SK-MEL-5 (cell line): Measurements from ENCODE around the gene CAB39. TPM values are rescaled to one million over a fixed set of nuclear protein-coding genes. Genes with fewer than 3 reads are reported as not detected.

Experiments
- DNase-seq: peaks from one replicate; pipeline ENCODE4 v3.0.0-alpha.2; 2016; ENCODE audit warnings: low read depth, low spot score
- in situ Hi-C: cut with HindIII; loops from 2 replicates; pipeline ENCODE4 v1.10.0; 2016; ENCODE audit warnings: low sequenced_read_pairs, high pct_unique_total_duplicates, low pct_unique_long_range_greater_than_20kb
- total RNA-seq: library from RNA; depleted of rRNA; stranded (reverse); fragments of >200 nt; shearing (Covaris generic); gene quantifications from 2 replicates; pipeline ENCODE4 v1.2.3, GENCODE V29; 2014

CAB39 gene
- total RNA-seq, 1 experiment from 2014 or later: 41.2 TPM

DNA sequence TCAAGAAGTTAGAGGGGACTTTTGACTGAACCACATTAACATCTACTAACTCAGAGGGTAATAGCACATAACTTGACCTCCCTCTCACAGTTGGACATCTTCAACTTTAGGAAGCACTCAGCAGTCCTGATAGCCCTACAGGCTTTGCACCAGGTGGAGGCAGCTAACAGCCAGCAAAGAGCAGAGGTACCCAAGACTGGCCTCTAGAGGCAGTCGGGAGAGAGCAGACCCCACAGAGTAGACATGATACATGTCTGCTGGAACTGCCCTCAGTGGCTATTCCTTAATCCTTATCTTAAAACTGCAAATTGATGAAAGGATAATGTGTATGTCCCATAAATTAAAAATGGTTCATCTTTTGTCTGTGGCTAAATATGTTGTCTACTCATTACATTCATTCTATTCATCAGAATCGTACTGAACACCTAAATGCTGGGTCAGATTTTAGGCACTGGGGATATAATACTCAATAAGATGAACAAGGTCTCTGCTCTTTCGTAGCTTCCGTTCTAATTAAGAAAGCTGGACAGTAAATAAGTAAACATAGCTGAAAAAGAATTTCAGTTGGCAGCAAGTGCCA, 49.8 kb downstream of the CAB39 start:
- peak; percentile 66 for DNase-seq
- in situ Hi-C loops: no loop called here

DNA sequence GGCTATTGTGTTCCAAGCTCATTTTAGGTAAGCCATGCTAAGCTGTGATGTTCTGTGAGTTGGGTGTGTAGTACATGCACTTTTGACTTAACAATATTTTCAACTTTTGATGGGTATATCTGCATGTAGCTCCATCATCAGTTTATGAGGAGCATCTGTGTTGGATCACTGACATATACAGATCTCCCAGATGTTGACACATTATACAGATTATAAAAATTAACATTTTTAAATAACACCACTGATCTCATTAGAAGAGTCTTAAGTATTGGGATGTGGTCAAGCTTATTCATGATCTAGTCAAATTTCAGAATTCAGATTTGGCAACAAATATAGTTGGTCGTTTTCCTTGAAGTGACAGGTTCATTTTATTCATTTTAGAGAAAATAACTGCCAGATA, 51.7 kb downstream of the CAB39 start:
- no peak for DNase-seq
- in situ Hi-C loops: no loop called here

DNA sequence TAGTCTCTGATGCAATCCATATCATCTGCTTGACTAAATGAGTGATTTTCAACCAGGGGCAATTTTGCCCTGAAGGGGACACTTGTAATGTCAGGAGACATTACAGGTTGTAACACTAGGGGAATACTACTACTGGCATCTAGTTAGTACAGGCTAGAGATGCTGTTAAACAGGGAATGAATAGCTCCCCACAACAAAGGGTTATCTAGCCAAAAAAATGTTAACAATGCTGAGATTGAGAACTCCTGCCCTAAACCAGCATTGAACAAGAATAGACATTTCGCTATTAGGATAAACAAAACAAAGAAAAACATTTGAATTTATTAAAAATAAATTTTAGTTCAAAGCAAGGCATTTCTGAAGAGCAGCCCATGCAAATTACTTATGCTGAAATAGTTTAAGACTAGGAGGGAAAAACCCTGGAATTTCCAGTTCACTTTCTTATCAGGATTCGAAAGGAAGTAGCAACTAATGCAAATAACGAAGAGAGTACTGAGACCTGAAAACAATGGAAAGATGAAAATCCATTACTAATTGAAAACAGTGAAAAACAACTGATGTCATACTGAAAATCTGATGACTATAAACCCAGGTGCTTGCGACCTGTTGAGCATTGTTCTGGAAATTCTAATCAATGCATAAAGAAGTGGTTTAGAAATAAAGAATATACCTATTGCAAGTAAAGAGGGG, 53.1 kb downstream of the CAB39 start:
- no peak for DNase-seq
- in situ Hi-C loops: no loop called here

DNA sequence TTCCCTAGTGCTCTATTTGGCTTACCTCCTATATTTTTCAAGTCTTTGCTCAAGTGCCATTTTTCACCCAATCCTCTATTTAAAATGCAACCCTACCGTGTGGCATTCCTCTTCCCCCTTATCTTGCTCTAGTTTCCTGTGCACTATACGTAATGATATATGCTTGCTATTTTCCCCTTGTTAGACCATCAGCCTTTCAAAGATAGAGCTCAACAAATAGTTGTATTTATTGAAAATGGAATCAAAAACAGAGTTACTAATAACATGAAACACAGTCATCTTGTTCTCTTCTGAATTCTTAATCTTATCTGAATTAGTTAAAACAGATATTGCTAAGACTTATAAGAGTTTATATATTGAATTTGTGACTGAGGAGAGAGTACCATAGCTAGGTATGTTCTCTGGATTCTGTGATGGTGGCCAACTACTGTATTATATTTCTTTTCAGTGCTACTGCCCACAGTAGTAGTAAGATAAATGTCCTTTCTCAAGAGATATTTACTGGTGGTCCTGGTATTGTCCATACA, 55.3 kb downstream of the CAB39 start:
- no peak for DNase-seq
- in situ Hi-C loops: no loop called here

DNA sequence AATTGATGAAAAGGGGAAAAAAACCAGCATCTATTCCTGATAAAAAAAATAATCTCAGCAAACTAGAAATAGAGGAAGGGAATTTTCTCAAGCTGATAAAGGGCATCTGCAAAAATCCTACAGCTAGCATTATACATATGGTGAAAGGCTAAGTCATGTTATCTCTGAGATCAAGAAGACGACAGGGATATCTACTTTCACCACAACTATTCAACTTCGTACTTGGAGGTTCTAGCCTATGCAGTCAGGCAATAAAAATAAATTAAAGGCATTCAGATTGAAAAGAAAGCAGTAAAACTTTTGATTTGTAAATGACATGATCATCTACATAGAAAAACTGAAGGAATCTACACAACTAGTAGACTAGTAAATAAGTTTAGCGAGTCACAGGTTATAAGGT, 58.2 kb downstream of the CAB39 start:
- DNase-seq: no peak
- in situ Hi-C loops: no loop called here

DNA sequence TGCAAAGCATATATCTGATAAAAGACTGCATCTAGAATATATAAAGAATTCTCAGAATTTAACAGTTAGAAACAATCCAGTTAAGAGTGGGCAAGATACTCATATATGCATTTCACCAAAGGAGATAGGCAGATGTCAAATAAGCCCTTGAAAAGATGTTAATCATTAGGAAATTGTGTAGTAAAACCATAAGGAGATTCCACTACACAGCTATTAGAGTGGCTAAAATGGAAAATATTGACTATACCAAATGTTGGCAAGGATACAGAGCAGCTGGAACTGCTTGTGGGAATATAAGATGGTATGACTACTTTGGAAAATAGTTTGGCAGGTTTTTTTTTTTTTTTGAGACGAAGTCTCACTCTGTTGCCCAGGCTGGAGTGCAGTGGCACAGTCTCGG, 59.5 kb downstream of the CAB39 start:
- in situ Hi-C loops: no loop called here

DNA sequence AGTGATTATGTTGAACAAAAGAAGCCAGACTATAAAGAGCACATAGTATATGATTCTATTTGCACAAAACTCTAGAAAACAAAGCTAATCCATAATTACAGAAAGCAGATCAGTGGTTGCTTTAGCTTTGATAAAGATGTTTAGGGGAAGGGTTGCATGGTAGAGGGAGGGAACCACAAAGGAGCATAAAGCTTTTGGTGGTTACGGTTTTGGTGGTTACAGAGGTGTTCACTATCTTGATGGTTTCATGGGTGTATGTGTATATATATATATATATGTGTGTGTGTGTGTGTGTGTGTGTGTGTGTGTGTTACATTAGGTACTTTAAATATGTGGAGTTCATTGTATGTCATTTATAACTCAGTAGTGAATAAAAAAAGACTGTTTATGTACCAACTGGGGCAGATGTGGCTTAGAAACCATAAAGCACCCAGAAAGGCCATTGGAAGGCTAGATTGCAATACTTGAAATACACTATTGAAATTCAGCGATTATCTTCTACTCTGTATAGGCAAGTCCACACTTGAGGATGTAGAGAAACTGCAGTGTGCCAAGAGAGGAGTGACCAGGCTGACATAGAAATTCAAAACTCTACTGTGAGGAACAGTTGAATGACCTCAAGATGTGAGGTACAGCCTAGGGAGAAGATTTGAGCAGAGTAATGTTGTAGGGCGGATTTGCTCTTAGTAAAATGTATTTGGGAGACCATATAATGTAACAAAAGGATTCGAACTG, 60.6 kb downstream of the CAB39 start:
- in situ Hi-C loops: no loop called here

More for the DNA sequence above, 59.5 kb downstream of the CAB39 start:
- DNase-seq: no peak

DNA sequence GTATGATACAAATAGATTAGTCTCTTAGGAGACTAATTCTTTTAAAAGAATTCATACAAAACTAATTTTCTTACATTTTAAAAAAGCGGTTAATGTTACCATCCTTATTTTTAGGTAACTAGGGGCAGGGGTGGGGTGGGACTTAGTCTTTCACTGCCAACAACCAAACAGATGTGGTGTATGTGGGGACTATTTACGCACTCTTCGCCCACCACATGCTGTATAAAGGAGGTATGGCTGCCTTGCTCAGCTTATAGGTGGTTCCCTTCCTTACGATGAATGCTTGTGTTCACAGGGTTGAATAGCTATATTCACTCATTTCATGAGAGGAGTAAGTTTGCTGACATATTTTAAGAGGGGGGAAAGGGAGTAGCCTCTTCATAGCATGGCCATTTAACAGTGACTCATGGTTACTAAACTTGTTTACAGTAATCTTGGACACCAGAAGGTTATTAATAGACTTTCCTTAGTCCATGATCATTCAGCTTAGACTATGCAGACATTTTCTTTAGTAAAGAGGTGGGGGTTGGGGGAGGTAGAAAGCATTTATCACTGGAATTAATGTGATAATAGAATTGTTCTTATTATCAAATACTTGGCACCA, 61.8 kb downstream of the CAB39 start:
- in situ Hi-C loops: no loop called here
- DNase-seq: no peak

More for the DNA sequence above, 60.6 kb downstream of the CAB39 start:
- no peak for DNase-seq

DNA sequence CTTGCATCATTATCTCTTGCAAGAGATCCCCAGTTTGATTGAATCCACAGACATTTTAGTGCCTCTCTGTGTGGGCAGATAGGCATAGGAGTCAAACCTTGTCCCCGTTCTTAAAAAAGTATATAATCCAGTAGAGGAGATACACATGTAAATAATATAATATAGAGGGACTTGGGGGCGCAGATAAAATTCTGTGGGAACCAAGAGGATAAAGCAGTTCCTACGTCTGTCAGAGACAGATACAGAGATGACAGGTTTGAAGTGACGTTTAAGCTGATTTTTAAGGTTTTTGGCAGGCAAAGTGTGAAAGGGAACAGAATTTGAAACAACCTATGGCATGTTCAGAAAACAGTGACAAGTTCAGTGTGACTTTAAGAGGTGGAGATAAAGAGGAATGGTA, 63.1 kb downstream of the CAB39 start:
- DNase-seq: no peak
- in situ Hi-C loops: no loop called here

DNA sequence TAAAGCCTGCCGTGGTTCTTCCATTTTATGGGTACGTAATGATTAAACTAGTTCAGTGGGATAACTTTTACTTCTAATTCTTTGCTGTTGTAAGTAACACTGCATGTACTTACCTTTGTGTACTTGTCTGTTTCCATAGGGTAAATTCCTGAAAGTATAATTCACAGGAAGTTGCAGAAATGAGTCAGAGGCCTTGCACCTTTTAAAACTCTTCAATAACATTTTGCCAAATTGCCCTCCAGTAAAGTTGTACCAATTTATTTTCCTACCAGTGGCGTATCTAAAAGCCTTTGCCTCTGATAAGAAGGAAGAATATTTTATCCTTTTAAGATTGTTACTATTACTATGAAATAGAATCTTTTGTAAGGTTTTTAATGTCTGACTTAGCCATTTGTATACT, 65.1 kb downstream of the CAB39 start:
- no peak for DNase-seq

DNA sequence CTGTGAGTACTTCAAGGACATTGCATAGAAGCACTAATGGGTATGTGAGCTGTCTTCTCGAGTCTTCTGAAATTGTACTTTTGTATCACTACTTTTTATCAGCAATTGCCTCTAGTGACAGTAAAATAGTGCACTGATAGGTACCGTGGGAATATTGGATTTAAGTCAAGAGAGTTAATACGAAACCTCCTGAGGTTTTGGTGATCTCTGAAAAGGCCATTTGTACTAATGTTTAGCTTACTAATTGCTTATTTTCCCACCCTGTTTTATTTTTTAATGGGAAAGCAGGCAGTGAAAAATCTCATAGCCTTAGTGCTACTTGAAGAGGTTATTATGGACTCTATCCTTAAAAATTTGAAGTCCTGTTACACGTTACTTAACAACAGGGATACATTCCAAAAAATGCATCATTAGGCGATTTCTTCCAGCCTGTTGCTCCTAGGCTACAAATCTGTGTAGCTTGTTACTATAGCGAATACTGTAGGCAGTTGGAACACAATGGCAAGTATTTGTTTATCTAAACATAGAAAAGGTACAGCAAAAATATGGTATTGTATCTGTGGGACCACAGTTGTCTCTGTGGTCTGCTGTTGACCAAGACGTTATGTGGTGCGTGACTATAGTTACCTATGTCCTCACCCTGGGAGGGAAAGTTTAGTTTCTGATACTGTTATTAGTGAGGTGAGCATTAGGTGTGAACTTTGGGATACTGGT, 65.9 kb downstream of the CAB39 start:
- DNase-seq: no peak
- in situ Hi-C loops: no loop called here

More for the DNA sequence above, 65.1 kb downstream of the CAB39 start:
- in situ Hi-C loops: no loop called here

DNA sequence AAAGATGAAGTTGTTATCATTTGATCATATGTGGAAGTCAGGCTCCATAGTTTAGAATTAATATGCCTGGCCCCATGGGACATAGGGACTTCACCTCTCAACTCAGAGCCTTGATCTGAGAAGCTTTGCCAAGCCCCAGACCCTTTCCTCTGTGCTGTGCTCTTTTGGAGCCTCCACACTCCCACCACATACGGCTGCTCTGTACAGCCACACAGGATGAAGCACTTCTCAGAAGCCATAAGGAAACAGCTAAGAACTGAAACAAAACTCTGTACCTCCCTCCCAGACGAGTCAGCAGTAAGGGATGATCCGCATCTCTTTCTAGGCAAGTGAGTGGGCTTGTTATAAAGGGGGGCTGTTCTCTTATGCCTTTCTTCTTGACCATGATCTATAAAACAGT, 66.5 kb downstream of the CAB39 start:
- DNase-seq: no peak
- in situ Hi-C loops: no loop called here

DNA sequence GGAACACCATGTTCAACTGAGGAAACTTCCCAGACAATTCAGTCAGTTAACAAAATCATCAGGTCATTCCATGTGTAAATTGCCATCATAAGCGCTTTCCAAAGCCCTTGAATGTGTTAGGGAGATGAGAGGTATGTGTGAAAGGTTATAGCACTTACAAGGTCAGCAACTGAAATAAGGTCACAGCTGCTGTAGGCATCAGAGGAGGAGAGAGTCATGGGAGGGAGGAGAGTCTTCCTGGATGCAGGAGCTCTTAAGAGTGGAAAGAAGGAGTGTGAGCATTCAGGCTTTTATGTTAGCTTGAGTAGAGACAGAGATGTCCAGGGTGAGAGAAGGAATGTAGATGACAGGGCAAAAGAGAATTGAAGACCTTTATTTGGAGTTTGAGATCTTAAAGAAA, 67.0 kb downstream of the CAB39 start:
- DNase-seq: no peak
- in situ Hi-C loops: no loop called here

DNA sequence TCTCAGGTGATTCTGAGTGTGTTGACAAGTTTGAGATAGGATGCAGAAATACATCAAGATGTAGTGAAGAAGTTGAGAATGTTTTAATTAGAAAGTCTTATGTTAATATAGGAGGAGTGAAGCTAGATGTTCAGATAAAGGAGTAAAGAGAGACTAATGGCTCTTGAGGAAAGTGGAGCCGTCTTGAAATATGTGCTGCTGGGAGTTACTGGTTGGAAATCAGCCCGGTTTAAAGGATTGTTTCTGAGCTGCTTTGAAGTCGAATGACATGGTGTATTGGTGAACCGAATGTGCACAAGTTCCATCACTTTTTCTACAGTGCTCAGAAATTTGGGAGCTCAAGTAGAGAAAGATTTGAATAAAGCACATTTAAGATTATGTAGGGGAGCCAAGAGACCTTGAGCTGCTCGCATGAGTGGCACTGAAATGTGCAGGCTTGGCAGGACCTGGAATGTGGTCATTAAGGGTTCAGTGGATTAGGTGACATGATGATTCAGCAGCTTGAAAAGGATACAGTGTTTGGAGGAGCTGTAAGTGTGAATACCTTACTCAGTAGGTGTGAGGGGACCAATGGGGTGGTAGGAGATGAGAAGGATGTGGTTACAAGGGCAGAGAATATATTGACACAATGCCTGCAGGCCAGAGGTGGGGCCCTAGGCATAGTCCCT, 68.6 kb downstream of the CAB39 start:
- no peak for DNase-seq
- in situ Hi-C loops: no loop called here

DNA sequence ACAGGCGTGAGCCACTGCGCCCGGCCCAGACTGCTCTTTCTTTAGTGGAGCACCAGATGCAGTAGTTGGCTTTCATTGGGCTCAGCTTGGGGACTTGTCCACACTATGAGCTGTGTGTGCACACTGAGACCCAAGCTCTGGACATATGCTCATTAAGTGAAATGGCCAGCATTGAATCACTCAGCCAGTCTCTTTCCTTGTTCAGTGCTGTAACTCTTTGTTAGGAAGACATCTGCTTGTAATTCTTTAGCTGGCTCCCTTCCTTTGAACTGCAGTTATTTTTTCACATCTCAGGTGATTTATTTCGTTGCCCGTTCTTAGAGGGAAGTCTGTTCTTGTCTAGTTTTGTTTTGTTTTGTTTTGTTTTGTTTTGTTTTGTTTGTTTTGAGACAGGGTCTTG, 70.5 kb downstream of the CAB39 start:
- in situ Hi-C loops: no loop called here
- no peak for DNase-seq

DNA sequence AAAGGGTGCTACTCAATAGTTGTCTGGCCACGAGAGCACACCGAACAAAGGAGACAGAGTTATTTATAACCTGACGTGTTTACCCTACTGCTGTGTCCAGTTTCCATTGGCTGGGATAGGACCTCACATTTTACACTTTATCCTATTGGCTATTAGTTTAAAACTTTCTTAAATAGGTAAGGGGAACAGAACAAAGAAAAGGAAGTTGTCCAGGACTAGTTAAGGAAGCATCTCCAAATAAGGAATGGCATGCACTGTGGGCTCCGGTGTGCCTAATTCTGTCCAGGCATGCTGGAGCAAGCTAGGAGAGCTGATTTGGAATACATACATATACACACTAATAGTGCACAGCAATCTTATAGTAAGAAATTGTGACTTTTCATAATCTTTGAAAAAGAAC, 72.2 kb downstream of the CAB39 start:
- DNase-seq: no peak
- in situ Hi-C loops: no loop called here

DNA sequence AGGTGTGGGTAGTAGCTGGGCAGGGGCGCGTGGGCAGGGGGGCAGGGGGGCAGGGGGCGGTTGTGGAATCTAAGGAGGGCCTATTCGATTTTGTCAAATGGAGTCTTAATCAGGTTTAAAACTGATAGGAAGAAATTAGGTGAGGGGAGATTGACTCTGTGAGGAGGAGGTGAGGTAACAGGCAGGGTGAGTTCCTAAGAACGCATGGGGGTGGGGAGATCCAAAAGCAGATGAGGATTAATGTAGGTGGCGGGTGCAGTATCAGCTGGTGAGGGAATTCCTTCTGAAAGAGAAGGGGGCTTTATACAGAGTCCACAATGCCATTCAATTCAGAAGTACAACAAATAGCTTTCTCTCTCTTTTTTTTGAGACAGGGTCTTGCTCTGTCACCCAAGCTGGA, 72.7 kb downstream of the CAB39 start:
- in situ Hi-C loops: no loop called here
- no peak for DNase-seq
